Amniotic stem cell (primary cell): ENCODE measurements around the gene GP9.
"Not testable (repeated sequence)": the region's sequence is repeated elsewhere in the genome, so short reads cannot be mapped to it uniquely, and the experiment has no call there.

Experiments used
- DNase-seq: peaks from one replicate; lab custom pipeline; 2025; lab: John Stamatoyannopoulos, UW

Gene GP9

DNA sequence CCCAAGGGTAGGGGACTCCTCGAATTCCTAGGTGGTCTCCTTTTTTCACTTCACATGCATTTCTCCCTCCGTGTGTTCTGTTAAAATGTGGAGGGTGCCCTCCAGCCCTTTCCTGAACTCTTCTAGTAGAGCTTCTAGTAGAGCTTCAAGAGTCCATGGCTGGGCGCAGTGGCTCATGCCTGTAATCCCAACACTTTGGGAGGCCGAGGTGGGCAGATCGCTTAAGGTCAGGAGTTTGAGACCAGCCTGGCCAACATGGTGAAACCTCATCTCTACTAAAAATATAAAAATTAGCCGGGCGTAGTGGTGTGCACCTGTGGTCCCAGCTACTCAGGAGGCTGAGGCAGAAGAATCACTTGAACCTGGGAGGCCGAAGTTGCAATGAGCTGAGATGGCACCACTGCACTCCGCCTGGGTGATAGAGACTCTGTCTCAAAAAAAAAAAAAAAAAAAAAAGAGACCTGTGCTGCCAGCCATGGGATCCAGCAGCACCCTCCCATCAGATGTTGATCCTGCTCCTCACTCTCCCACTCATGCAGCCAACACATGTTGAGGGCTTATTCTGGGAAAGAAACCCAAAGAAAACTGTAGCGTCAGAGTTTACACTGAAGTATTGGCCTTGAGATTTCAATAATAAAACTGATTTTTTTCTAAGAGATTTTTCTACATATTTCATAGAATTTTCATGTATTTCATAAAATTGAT lies 50.6 kb downstream of the GP9 start:
- DNase-seq: not testable (repeated sequence)
